ENCODE measurements around the gene SNRK. TPM values are rescaled to one million over a fixed set of nuclear protein-coding genes. Genes with fewer than 3 reads are reported as not detected.
"Not testable (repeated sequence)": the region's sequence is repeated elsewhere in the genome, so short reads cannot be mapped to it uniquely, and the experiment has no call there.

Gene SNRK
- total RNA-seq, 1 experiment from 2014 or later = 12.0 TPM

DNA sequence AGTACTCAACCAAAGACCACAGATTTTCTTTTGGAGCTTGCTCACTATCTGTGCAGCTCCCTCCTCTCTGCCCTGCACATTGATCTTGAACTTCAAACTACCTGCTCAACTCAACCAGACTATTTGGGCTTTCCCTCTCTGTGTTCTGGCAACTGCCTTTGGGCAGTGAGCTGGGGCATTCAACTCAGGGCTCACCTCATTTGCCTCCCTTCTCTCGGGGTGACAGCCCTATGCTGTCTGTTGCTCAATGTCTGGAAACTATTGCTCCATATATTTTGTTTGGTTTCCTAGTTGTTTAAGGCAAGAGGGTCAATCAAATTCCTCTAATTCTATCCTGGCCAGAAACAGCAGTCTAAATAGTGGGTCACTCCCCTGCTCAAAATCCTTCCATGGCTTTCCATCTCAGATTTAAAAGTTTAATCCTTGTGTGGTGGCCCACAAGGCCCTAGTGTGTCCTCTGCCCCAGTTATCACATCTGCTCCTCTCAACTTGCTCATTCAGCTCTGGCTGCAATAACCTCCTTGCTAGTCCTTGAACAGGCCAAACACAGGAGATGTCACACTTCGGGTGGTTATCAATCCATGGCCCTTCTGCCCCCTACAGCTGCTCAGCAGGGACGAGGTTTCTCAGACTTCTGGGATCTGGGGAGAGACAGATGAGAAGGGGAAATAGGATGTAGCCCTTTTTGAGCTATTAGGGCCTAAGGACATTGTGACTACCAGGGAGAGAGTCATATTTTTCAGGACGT, 67.8 kb downstream of the SNRK start:
- no peak overlapping the region for H3K4me3 Mint-ChIP-seq
- no peaks in the 10 kb centered on the region for H3K79me1 ChIP-seq (ENCODE audit: insufficient read depth, low read depth, low read length, poor library complexity, severe bottlenecking)
- H3K36me3 Mint-ChIP-seq (ENCODE audit: insufficient read depth in 1 of 3, low read depth in 3 of 3) = peaks cover 4 to 17% (median 12%) of the 10 kb centered on the region in 3 experiments

DNA sequence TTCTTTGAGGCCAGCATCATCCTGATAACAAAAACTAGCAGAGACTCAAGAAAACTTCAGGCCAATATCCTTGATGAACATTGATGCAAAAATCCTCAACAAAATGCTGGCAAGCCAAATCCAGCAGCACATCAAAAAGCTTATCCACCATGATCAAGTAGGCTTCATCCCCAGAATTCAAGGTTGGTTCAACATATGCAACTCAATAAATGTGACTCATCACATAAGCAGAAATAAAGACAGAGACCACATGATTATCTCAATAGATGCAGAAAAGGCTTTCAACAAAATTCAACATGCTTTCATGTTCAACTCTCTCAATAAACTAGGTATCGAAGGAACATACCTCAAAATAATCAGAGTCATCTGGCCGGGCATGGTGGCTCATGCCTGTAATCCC, 69.7 kb downstream of the SNRK start:
- not testable (repeated sequence) for H4K5ac ChIP-seq (ENCODE audit: insufficient read length, low read depth, low read length); H4K8ac ChIP-seq (replicated peaks; ENCODE audit: insufficient read length, low read depth, low read length); H3K79me2 ChIP-seq (ENCODE audit: insufficient read depth, low read length); H2BK5ac ChIP-seq (ENCODE audit: insufficient read length, low read length); H3K4me2 ChIP-seq (ENCODE audit: insufficient read depth, insufficient read length, low read length); H3K23ac ChIP-seq (ENCODE audit: insufficient read length, low read depth, low read length); H3K9me3 ChIP-seq (ENCODE audit: control insufficient read depth, low read depth, low read length); H2BK15ac ChIP-seq (ENCODE audit: low read depth, low read length); H3K23me2 ChIP-seq (ENCODE audit: insufficient read length, low read depth, low read length, poor library complexity, severe bottlenecking); H3K27ac ChIP-seq (ENCODE audit: insufficient read length, low read depth, low read length); H3K4me1 ChIP-seq (ENCODE audit: insufficient read depth, low read length); H3K27me3 ChIP-seq (ENCODE audit: insufficient read depth, low read length); H3K56ac ChIP-seq (ENCODE audit: insufficient read length, low read depth, low read length); DNase-seq; H2AK5ac ChIP-seq (ENCODE audit: insufficient read length, low read length); H2BK120ac ChIP-seq (ENCODE audit: low read depth, low read length, poor library complexity, severe bottlenecking); H3K79me1 ChIP-seq (ENCODE audit: insufficient read depth, low read depth, low read length, poor library complexity, severe bottlenecking); H3K4me3 Mint-ChIP-seq; H4K20me1 ChIP-seq (ENCODE audit: control insufficient read depth, insufficient read depth, insufficient read length); H2BK20ac ChIP-seq (ENCODE audit: low read depth, low read length, poor library complexity, severe bottlenecking); H2AFZ ChIP-seq (ENCODE audit: low read length); H3K9ac ChIP-seq (ENCODE audit: extremely low read depth, insufficient read length, low read length); H3K27ac Mint-ChIP-seq; H3K18ac ChIP-seq (ENCODE audit: insufficient read length, low read depth, low read length); H4K91ac ChIP-seq (ENCODE audit: insufficient read length, low read depth, low read length); H3K4ac ChIP-seq (ENCODE audit: low read depth, low read length); H3K14ac ChIP-seq (ENCODE audit: insufficient read depth, low read length); H2BK12ac ChIP-seq (ENCODE audit: insufficient read length, low read depth, low read length); H3T11ph ChIP-seq (ENCODE audit: low read length)
- peaks cover 10 to 19% of the 10 kb centered on the region in 2 experiments; a peak in 4 of 5 replicates for H3K9me3 Mint-ChIP-seq
- WGBS (ENCODE audit: extremely low coverage, insufficient read length, low lambda C conversion rate) = no CpG with 5 or more reads among the region's 2 CpGs
- peaks cover 12 to 17% of the 10 kb centered on the region in 2 experiments for H3K4me1 Mint-ChIP-seq
- H3K36me3 Mint-ChIP-seq (ENCODE audit: insufficient read depth in 1 of 3, low read depth in 3 of 3) = peaks cover 0 to 15% (median 13%) of the 10 kb centered on the region in 3 experiments; a peak in 4 of 7 replicates
- H3K27me3 Mint-ChIP-seq (ENCODE audit: low read depth) = peaks cover 51% of the 10 kb centered on the region

More for the DNA sequence above, 67.8 kb downstream of the SNRK start:
- no peak overlapping the region for H2BK20ac ChIP-seq (ENCODE audit: low read depth, low read length, poor library complexity, severe bottlenecking)
- no peak overlapping the region for H2BK12ac ChIP-seq (ENCODE audit: insufficient read length, low read depth, low read length)
- no peak overlapping the region for H4K5ac ChIP-seq (ENCODE audit: insufficient read length, low read depth, low read length)
- no peak overlapping the region for H3K14ac ChIP-seq (ENCODE audit: insufficient read depth, low read length)
- H3K9ac ChIP-seq (ENCODE audit: extremely low read depth, insufficient read length, low read length) = no peak overlapping the region
- H4K20me1 ChIP-seq (ENCODE audit: control insufficient read depth, insufficient read depth, insufficient read length) = no peaks in the 10 kb centered on the region
- H3K27me3 ChIP-seq (ENCODE audit: insufficient read depth, low read length) = no peaks in the 10 kb centered on the region; the same call in 1 of the 2 replicates
- H4K91ac ChIP-seq (ENCODE audit: insufficient read length, low read depth, low read length) = no peak overlapping the region
- H3K9me3 ChIP-seq (ENCODE audit: control insufficient read depth, low read depth, low read length) = no peaks in the 10 kb centered on the region
- no peak for DNase-seq
- H2AK5ac ChIP-seq (ENCODE audit: insufficient read length, low read length) = no peak overlapping the region
- no peak overlapping the region for H3K56ac ChIP-seq (ENCODE audit: insufficient read length, low read depth, low read length)
- H3K27ac ChIP-seq (ENCODE audit: insufficient read length, low read depth, low read length) = no peak overlapping the region
- no peak overlapping the region for H2BK15ac ChIP-seq (ENCODE audit: low read depth, low read length)
- no peak overlapping the region for H2BK120ac ChIP-seq (ENCODE audit: low read depth, low read length, poor library complexity, severe bottlenecking)
- H3K4me1 ChIP-seq (ENCODE audit: insufficient read depth, low read length) = no peaks in the 10 kb centered on the region
- H3T11ph ChIP-seq (ENCODE audit: low read length) = no peak overlapping the region
- H2BK5ac ChIP-seq (ENCODE audit: insufficient read length, low read length) = no peak overlapping the region
- no CpG with 5 or more reads among the region's 4 CpGs for WGBS (ENCODE audit: extremely low coverage, insufficient read length, low lambda C conversion rate)
- H3K9me3 Mint-ChIP-seq = peaks cover 10 to 19% of the 10 kb centered on the region in 2 experiments; a peak in 4 of 5 replicates
- no peak overlapping the region for H3K4ac ChIP-seq (ENCODE audit: low read depth, low read length)
- H3K23ac ChIP-seq (ENCODE audit: insufficient read length, low read depth, low read length) = no peak overlapping the region
- peaks cover 48% of the 10 kb centered on the region for H3K27me3 Mint-ChIP-seq (ENCODE audit: low read depth)
- no peaks in the 10 kb centered on the region for H3K4me1 Mint-ChIP-seq
- H3K23me2 ChIP-seq (ENCODE audit: insufficient read length, low read depth, low read length, poor library complexity, severe bottlenecking) = no peaks in the 10 kb centered on the region
- H3K18ac ChIP-seq (ENCODE audit: insufficient read length, low read depth, low read length) = no peak overlapping the region
- TF ChIP-seq CTCF (conservative IDR thresholded peaks at IDR 0.05) = no peak
- H3K79me2 ChIP-seq (ENCODE audit: insufficient read depth, low read length) = no peaks in the 10 kb centered on the region
- no peak overlapping the region for H3K4me2 ChIP-seq (ENCODE audit: insufficient read depth, insufficient read length, low read length)
- H4K8ac ChIP-seq (replicated peaks; ENCODE audit: insufficient read length, low read depth, low read length) = no peak overlapping the region
- H2AFZ ChIP-seq (ENCODE audit: low read length) = no peak overlapping the region
- H3K27ac Mint-ChIP-seq = no peak overlapping the region
